CD4-positive, alpha-beta T cell treated with Interleukin-1 beta for 1 hour (primary cell): ENCODE results near the gene MYOM3.

Experiments used
- DNase-seq, 2 donors: peaks; one replicate each; pipeline ENCODE4 v3.0.0-alpha.2; 2020 to 2022

The MYOM3 gene

DNA sequence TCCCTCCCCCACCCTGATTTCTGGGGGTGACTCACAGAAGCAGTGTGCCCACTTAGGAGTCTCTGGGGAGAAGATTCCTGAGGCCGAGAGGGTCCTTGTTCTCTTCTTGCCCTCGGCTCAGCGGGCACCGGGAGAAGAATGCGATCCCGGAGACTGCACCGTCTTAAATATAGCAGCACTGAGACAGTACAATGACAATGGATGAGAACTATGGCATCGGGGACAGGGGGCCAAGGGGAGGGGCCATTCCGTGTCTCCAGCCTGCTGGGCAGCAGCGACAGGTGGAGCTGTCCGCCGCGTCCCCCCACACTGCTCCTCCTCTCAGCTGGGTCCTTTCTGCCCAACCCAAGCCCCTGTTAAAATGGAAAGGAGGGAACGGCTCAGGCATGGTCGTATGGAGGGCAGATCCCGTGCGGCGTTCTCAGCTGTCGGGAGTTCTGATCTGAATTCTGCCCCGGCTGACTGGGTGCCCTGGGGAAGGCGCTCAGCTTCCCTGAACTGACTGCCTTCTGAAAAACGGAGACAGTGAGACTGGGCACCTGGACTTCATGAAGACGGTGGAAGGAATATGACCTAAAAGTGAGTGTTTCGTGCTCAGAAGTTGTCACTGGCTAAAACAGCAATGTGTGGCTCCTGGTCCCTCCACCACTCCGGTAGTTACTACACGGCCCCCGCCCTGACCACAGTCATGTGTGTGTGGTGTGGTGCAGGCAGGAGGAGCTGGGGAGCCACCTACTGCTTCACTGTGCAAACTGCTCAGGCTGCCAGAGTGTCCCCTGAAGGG lies at the start of gene MYOM3:
Gene MYOM3, minus strand, starts transcription at position 140 of the 784 bp plus-strand sequence. CDS start 3,499 bp downstream, outside the sequence.
- DNase-seq: peak; percentile 40 to 53

DNA sequence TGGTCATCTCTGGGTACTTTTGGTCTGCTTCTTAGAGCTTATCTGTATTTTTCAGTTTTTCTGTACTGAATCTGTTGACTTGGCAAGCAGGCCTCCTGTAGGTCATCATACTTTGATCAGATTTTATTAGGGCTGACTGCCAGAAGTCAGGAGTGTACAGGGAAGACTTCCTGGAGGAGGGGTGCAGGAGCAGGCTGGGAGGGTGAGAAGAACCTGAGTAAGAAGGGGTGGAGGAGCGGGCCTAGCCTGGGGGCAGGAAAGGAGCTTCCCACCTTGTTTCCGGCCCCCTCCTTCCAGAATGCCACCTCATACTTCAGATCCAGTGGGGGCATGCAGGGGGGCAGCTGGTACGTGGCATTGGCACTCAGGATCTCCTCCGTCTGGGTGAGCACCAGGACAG lies 49.3 kb upstream of the MYOM3 start:
- DNase-seq: no peak

DNA sequence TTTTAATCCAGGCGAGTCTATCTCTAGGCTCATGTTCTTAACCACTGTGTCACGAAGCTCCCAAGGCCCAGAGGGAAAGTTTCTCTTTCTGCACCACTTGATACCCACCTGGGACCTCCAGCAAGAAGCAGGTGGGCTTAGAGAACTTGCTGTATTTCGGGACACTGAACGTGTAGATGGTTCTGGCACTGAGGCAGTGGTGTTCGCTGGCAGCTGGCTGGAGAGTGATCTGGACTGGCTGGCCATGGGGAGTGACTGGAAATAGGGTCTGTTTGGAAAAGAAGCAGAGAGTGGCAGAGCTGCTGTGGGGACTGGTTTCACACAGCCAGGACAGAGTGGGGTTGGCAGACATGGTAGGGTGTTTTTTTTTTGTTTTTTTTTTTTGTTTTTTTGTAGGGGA lies 47.4 kb upstream of the MYOM3 start:
- DNase-seq: no peak

DNA sequence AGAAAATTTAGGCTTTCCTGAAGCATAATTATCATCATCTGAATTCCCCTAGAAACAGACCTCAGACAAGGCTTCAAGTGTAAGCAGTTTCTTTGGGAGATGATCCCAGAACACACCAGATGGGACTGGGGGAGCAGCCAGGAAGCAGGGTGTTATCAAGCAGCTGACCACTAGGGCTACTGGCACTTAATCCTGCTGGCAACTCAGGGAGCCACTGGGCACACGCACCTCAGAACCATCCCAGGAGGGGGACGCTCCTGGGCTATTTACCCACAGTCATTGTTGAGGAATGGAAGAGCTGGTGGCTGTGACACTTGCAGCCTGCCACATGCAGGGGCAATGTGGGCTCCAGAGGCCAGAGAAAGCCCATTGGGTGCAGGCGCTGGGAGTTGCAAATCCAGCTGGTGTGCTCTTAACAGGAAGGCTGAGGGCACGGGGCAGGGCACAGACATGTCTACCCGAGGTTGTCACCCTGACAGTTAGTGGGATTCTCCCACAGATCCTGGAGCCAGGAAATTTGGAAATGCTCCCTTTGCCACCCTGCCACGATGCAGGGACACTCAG lies 46.1 kb upstream of the MYOM3 start:
- DNase-seq: no peak

DNA sequence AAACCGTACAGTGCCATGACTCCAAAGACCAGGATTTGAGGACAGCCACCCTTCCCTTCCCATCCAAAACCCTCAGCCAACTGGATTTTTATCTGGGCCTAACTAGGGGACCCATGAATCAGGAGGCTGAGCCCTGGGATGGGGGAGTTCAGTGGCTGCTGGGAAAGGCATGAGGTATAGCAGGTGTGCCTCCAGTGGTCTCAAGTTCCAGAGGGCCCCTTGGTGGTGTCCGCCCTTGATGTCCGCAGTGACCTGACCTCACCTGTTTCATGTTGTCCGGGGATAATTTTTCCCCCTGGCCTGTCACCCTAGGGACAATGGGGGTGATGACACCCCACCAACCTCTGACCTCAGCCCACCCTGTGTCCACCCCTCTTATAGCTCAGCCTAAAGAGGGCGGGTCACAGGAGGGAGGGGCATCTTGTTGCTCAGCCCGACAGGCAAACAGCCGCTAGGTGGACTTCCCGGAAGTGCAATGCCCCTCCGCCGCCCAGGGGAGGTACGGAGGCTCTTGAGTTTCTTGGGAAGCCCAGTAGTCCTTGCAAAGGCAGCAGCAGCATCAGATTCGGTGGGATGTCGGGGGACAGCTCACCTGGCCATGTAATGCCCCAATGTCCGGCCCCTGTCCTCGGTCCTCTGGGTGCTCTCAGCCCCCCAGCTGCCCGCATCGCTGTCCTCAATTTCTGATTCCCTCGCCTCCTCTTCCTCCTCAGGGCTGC lies 44.8 kb upstream of the MYOM3 start:
- no peak for DNase-seq

DNA sequence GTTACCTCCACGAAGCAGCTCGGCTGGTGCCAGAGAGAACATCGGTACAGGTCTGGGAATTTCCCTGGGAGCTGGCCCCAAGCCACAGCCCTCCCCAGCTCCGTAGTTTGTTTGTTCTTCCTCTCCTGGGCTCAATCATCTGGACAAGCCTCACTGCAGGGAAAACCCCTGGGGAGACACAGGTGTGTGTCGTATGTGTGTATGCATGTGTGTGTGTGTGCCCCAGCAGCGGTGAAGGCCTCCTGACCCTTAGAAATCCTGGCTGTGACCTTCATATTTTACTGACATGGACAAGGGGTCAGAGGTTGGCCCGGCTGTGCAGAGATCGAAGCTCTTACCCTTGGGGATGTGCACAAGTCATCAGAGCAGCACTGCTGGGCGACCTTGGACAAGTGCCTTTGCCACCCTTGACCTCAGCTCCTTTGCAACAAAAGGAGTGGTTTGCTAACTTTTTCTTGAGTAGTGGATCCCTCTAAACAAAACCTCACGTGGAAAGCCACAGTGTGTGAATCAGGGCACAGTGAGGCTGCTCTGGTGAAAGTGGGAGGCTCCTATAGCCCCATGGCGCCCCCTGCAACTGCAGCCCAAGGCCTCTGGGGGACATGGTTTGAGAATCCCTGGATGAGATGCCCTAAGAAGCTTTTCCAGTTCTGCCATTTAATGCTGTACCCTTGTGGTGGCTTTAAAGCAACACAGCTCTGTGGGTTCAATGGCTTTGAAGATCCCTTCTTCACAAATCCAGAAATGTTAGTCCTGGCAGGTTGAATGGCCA lies 43.3 kb upstream of the MYOM3 start:
- no peak for DNase-seq

DNA sequence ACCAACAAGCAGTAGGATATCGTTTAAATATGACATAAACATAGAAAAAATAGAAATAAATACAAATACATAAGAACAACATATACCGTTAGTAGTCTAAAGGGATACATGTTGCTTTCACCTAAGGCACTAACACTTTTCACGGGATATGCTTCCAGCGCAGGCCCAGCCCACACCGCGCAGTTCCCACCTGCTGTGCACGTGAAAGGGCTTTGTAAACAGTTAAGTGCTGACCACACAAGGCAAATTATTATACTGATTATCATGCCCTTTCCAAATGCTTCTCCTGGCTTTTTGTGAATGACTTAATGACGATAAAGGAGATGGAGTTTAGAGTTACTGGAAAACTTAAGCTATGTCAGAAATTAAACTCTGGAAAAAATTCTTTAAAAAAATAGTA lies 42.3 kb upstream of the MYOM3 start:
- no peak for DNase-seq

DNA sequence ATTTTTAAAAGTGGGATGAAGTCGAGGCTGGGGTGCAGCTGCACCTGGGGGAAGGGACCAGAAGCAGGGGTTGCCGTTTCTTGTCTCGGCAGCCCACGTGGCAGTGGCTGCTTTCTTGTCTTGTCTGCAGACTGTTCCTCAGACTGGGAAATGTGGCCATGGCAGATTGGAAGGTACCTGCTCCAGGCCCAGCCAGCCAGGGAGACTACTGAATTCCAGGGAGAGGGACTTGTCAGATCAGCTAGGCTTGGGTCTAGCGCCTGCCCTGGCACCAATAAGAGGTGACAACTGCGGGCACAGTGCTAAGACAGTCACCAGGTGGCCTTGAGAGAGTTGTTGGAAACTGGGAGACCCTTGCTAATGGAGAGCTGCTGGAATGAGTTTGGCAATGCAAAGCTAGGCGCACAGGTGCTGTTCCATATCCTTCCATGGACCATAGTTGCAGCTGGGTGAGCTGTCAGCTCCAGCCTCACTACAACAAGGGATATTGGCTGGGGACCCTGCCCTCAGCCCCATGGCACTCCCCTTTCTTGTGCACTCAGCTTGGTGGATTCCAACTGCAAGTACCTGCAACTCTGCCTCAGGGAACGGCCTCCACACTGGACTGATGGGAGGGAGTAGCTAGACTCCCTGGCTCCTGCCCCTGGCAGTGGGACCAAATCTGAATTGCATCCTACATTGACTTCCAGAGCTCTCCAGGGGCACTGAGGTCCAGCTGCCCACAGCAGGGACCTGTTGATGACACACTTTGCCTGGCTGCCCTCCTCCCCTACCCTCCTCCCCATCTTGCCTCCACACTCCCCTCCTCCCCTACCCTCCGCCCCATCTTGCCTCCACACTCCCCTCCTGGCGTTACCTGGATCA lies 40.9 kb upstream of the MYOM3 start:
- DNase-seq: no peak

DNA sequence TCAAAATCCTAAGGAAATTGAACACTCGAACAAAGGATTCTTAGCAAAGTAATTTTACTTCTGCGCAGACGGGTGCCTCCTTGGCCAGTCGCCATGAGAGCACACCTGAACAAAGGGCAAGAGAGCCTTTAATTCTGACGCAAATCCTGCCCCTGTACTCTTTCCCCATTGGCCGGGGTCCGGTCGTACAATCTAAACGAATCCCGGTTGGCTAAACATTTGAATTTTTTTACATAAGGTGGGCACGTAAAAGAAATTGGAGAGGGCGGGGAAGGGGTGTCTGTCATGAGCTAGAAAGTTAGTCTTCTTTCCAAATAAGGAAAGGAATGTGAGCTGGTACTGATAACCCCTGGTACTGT lies 39.2 kb upstream of the MYOM3 start:
- DNase-seq: no peak

DNA sequence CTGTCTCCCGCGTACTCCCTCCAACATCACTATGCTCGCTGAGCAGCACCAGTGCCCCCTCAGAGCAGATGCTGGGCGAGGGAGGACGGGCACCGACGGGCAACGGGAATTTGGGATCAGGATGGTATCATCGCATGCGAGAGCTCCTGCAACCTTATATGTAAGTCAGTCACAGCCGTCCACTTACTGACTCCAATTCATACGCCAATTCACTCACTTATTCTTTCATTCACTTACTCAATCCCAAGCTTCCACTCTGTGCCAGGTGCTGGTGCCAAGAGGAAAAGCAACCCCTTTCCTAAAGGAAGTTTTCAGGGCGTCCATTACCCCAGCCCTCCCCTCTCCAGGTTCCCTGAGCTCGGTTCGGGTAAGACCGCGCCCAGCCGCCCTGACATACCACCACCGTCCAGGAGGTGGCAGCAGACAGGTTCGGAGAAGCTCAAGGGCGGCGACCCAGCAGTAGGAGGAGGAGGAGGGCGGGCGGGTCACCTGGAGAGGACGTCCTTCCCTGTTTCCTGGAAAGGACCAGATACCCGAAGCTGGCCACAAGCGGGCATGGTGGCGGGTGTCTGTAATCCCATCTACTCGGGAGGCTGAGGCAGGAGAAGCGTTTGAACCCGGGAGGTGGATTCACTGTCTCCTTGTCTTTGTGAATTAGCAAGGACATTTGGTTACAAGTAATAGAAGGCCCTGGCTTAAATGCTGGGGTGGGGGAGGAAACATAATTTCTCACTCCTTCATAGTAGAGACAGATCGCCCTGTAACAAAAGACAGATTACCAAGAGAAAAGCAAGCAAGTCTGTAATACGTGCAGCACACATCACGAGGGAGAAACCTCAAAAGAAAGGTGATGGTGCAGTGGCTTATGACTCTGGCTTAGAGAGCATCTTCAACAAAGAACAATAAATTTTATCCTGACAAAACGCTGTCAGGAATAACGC lies 38.6 kb upstream of the MYOM3 start:
- peak; percentile 82 to 83 for DNase-seq

DNA sequence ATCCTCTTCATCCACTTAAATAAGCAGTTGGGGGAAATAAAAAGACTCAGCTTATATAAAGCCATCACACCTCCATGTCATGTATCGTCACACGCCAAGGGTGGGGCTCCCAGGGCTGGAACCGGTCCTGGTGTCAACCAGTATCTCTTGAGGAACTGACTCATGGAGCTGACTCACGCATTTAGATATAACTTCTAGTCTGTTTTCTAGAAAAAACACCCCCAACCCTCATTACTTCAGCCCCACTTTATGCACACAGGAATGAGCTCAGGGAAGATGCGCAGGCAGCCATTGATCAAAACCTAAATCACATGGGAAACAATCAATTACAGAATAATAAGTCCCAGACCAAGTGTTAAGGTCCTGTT lies 37.9 kb upstream of the MYOM3 start:
- peak in 1 of 2 donors; percentile 50 for DNase-seq

DNA sequence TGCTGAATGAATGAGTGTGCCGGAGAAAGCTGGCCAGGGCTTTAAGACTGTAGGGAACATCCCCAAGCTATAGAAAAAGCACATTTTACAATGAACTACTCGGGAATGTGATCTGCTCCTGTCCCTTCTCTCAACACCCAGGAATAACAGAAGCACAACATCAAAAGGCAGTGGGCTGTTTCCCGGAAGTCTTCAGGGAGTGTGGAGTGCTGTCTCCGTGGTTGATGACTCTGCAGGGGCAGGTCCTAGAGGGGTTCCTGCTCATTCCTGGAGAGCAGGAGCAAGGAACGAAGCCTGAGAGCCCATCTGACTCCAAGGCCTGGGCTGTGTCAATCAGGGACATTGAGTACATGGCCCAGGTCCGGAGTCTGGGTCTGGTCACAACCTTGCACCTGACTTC lies 35.9 kb upstream of the MYOM3 start:
- DNase-seq: no peak

DNA sequence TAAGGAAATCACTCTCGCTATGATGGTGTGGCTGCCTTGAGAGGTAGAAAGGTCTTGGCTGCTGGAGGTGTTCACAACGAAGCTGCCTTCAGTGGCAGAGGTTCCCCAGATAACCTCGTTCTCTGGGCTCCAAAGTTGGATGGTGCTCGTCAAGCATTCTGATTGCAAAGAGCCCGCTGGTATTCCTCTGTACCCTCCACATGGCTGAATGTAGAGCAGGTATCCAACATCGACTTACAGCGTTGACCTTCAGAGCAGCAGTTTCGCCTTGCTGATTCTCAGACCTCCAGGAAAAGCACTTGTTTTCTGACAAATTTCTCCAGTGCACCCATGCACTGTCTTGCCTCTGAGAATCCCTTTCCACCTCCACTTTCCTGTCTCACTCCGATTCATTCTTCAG lies 35.3 kb upstream of the MYOM3 start:
- no peak for DNase-seq

DNA sequence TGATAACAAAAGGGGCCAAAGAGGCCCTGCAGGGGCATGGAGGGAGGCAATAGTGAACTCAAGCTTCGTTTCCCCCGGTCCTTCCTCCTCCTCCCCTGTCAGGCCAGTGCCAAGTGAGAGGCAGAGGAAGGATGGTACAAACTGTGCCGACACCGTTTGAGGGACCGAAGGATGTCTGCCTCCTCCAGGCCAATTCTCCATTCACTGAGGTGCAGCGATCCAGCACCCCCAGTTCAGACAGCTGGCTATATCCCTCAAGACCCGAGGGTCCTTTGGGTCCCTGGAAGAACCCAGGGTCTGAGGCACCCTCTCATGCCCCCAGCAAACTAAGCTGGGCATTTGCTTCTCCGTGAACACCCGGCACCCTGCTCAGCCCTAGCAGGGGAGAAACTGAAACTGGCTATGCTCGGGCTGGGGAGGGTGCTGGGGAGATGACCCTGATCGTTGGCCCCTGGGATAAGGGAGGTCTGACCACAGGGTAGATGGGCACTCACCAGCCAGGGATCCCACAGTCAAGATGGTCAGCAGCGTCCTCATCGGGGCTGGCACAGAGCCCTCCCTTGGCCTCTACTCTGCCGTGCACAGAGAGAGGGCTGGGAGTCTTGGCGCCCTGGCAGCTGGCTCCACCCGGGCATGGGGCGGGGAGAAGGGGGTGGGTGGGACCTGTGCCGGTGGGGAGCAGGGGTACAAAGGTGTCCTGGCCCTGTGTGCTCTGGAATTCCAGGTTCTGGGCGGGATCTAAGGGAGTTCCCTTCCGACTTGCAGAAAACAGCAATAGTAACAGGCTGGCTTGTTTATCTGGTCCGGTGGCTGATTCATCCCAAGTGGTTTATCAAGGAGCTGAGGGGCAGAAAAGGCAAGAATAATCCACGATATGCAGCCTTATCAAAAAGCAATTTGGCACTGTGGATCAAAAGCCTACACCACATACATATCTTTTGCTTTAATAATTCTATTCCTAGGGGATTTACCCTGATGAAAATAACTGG lies 30.9 kb upstream of the MYOM3 start, which contains the start of gene IL22RA1:
Gene IL22RA1, minus strand, starts transcription at position 595 of the 989 bp plus-strand sequence. Its CDS starts 58 bp downstream, at position 537.
- no peak for DNase-seq

DNA sequence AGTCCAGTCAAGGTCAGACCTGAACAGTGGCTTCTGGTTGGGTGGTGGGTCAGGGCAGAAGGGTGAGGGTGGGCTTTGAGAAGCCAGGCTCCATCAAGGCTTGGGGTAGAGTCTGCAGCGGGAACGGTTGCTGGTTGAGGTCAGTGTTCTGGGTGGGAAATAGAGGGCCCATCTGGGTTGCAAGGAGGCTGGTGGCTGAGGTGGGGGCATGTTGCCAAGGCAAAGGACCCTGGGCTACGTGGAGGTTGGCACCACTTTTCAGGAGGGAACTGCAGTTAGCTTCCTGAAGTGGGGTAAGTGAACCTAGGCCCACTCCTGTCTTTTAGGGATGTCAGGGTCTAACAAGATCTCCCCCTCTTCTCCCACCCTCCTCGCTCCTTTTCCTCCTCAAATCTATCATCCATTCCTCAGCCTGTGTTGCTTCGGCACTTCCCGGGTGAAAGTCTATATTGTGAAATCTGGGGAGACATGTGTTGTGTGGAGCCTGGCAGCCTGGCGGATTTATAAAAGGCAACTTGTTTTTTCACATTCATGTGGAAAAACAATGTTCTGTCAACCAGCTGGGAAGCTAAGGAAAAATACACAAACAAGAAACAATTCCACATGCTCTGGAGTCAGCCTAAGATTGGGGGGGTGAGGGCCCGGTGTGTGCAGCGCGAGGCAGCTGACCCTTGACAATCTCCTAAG lies 29.5 kb upstream of the MYOM3 start:
- DNase-seq: no peak

DNA sequence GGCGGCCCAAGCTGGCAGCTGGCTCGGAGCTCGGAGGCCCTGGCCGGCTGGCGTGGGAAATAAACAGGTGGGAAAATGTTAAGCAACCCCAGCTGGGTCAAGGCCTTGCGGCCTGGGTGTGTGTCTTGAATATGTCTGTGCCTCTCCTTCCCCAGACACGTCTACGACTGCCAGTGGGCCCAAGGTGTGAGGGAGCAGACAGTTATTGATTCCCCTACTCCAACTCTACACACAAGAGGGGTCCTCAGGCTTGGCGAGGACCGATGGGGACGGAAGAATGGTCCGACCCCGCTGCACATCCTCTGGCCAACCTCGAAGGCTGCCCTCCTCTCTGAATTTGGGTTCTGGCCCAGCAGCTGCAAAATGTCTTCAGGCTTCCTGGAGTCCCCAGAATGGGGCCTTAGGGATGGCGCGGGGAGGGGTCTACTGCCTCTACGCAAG lies 28.8 kb upstream of the MYOM3 start:
- DNase-seq: no peak

DNA sequence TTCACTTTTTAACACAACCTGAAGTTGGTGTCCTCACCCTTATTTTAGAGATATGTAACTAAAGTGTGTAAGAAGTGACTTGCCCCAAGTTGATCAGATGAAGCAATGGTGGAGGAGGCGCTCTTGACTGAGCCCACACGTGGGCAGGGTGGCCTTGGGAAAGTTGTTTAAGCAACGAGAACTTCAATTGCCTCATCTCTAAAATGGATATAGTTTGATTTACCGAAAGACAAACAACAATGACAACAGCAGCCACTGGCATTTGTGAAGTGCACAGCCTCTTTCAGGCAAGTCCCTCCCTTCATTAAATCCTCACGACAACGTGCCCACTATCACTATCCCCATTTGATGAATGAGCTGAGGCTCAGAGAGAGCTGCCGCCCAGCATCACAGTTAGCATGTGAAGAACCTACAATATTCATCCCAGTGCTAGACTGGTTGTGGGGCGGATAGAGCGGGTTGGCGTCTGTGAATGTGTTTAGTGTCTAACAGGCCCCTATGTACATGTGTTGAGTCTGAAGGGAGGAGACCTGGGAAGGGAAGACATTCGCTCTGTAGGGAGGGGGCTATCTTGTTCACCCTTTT lies 28.0 kb upstream of the MYOM3 start:
- no peak for DNase-seq

DNA sequence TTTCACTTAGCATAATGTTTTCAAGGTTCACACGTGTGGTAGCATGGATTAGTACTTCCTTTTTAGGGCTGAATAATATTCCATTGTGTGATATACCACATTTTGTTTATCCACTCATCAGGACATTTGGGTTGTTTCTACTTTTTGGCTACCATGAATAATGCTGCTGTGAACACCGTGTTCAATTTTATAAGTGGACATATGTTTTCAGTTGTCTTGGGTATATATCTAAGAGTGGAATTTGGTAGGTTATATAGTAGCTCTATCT lies 27.2 kb upstream of the MYOM3 start:
- no peak for DNase-seq
